OCI-LY7 (cell line): ENCODE data around the gene CHODL.

Experiments
- EZH2phosphoT487 ChIP-seq: fragments of 200-600 bp; sonication (generic); IDR thresholded peaks from 2 replicates; pipeline ENCODE4 v1.6.1; 2018; ENCODE audit warnings: low read depth, borderline replicate concordance, mild to moderate bottlenecking, mixed run types, antibody characterized with exemption, low read length, moderate library complexity, mixed read lengths
- TF ChIP-seq, protein P1 (sequence below): fragments of 200-600 bp; sonication (generic); conservative IDR thresholded peaks from 2 replicates; pipeline ENCODE4 v1.5.1; 2014; ENCODE audit warnings: mild to moderate bottlenecking, antibody characterized with exemption, low read length, moderate library complexity, mixed read lengths

DNA sequence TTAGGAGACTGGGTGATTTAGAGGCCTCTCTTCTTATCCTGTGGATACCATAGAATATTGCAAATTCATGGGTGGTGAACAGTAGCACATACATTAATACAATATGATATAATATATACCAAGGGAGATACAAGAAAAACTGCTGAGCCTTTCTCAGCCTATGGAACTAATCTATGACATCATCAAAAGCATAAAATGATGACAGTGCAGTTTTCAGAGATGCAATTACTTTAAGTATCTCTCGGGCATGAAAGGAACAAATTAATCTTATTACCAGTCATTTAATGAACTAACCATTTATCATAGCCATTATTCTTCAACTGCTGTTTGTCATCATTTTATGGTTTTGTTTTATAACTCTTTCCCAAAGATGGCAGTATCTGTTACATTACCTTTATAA lies 3.5 kb downstream of the CHODL start:
- TF ChIP-seq, protein P1, sequence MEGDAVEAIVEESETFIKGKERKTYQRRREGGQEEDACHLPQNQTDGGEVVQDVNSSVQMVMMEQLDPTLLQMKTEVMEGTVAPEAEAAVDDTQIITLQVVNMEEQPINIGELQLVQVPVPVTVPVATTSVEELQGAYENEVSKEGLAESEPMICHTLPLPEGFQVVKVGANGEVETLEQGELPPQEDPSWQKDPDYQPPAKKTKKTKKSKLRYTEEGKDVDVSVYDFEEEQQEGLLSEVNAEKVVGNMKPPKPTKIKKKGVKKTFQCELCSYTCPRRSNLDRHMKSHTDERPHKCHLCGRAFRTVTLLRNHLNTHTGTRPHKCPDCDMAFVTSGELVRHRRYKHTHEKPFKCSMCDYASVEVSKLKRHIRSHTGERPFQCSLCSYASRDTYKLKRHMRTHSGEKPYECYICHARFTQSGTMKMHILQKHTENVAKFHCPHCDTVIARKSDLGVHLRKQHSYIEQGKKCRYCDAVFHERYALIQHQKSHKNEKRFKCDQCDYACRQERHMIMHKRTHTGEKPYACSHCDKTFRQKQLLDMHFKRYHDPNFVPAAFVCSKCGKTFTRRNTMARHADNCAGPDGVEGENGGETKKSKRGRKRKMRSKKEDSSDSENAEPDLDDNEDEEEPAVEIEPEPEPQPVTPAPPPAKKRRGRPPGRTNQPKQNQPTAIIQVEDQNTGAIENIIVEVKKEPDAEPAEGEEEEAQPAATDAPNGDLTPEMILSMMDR = no peak
- no peak for TF ChIP-seq EZH2phosphoT487
